RPMI7951 (cell line): ENCODE data around the gene STIM2. TPM values are rescaled to one million over a fixed set of nuclear protein-coding genes. Genes with fewer than 3 reads are reported as not detected.

Experiments used
- DNase-seq: peaks from one replicate; pipeline ENCODE4 v3.0.0-alpha.2; 2012; ENCODE audit warnings: low read depth
- total RNA-seq: library from RNA; depleted of rRNA; stranded (reverse); fragments of >200 nt; shearing (Covaris generic); gene quantifications from 2 replicates; pipeline ENCODE4 v1.2.3, GENCODE V29; 2014

The STIM2 gene
- total RNA-seq, 1 experiment from 2014 or later, result 22.5 TPM

- DNase-seq, result no peak
Observed at GRCh38 chr4:26900765-26901164, 40.1 kb downstream of the STIM2 start.

DNA sequence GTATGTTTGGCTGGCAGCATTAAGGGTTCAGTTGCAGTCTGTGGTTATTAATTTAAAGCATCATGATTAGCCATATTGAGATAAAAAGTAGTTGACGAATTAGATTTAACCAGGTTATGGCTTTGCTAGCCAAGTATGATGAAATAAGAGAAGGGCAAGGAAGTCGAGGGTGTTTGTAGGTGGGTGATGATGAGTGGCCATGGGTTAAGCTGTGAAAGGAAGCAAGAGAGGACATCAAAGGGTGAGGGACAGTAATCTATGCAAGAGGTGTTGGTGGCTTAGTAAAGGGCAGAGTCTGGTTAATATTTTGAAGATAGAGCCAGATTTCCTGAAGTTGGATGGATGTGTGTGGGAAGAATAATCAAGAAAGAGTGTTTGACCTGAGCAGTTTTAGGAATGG is 44.5 kb downstream of the STIM2 start:
- no peak for DNase-seq

DNA sequence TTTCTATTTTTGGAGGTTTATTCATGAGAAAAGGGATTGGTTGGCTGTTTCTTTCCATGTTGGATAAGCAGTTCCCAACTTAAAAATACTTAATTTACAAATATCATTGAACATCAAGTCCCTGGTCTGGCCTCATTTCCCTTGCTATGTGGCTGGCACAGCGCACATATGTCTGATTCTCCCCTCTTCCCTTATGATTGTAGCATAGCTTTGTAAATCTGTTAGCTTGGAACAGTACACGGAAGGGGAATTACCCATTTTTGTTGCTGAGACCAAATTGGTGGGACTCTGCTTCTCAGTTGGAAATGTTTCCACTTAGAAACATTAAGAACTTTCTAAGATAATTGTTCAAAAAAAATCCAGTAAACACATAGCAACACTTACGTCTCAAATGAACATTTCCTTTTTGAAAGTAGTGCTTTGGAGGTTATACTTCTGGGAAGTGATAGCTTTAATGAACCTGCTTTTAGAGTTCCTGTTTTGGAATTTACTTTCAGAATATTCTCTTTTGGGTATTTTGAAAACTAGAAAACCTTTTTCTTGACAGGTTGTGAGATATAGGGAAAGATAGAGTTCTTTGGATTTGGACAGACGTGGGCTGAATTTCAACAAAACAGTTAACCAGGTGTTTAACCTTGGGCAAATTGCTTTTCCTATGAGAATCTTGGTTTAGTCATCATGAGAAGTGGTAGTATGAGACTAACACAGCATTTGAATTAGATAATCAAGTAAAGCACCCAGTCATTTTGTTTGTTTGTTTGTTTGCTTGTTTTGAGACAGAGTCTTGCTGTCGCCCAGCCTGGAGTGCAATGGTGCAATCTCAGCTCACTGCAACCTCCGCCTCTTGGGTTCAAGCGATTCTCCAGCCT is 47.3 kb downstream of the STIM2 start:
- no peak for DNase-seq

DNA sequence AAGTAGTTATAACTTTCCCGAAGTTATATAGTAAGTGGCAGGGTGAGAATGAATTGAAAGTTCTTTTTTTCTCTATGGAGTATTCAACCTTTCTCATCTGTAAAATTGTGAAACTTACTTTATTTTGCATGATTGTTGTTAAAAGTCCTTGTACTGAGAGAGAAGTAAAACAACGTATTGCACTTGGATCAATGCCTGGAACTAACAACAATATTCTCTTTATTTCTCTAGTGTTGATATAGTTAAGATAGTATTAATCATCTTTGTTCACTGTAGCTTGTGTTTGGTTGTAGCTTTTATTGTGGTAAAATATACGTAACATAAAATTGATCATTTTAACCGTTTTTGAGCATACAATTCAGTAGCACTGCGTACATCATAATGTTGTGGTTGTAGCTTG is 48.7 kb downstream of the STIM2 start:
- no peak for DNase-seq

DNA sequence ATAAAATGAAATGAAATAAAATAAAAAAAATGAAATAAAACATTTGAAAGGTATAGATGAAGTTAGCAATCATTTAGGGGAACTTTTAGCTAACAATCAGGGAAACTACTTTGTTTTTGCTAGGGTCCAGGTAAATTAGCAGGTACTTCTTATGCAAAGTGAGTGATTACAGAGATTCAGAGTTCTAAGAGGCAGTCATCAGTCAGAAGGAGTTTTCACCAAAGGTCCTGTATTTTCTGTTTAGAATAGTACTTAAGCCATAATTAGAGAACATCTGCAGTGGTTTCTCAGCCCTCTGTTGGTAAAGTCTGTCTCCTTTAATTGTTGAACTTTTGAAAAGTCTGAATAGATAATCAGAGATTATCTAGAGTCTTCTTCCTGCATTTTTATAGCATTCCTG is 50.6 kb downstream of the STIM2 start:
- DNase-seq, result no peak

GRCh38 chr4:26912069-26912468 is 51.4 kb downstream of the STIM2 start:
- DNase-seq, result no peak

- peak; percentile 10 for DNase-seq
Observed at GRCh38 chr4:26912810-26913209, 52.2 kb downstream of the STIM2 start.

DNA sequence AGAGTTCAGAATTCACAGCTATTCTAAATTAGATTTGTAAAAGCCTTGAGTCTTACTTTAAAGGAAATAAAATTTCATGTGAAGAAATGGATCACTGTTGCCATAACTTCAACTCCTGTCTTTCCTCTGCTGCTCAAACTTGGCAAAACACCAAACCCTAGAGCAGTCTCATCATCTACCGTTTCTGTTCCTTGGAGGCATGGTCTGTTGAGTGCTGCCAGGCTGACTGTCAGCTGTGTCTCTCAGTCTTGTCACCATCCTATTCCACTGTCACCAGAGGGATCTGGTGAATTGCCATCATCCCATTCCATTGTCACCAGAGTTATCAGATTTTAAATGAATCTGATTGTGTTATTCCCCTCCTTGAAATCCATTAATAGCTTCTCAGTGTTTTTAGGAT is 55.6 kb downstream of the STIM2 start:
- peak; percentile 29 for DNase-seq

GRCh38 chr4:26930964-26931363 is 70.3 kb downstream of the STIM2 start:
- peak; percentile 9 for DNase-seq

GRCh38 chr4:26931451-26931850 is 70.8 kb downstream of the STIM2 start:
- no peak for DNase-seq

DNA sequence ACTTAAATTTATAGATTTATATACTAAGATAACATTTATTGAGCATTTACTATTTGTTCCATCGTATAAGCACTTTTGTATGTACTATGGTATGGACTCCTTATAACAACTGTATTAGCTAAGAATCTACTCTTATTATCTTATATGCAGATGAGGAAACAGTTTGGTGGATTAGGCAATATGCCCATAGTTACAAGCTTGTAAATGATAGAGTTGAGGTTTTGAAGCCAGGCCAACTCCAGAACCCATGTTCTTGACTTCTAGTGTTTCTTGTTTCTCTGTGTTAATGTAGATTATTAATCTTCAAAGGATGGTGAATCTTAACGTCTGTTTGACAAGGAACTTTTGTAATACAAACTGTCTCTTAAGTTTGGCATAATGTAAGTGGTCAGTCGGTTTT is 71.3 kb downstream of the STIM2 start:
- DNase-seq, result no peak

- DNase-seq, result no peak
Observed at GRCh38 chr4:26935397-26935796, 74.8 kb downstream of the STIM2 start.

GRCh38 chr4:26936284-26937065 is 75.8 kb downstream of the STIM2 start:
- DNase-seq, result peak; percentile 47

GRCh38 chr4:26937139-26937538 is 76.5 kb downstream of the STIM2 start:
- DNase-seq, result no peak

DNA sequence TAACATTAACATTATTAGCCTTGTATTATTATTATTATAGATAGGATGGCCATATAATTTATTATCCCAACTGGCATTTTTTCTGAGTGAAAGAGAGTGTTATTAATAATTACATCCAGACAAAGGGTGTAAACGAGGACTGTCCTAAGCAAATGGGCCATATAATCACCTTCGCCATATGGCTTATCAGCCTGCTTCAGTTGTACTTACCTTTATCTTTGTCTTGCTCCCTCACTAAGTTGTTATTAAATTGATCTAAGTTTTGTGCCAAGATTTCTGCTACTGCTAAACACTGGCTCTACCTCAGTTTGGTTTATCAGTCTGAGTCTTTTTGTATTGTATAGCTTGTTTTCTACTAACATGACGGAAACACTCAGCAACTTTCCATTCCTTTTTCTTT is 76.9 kb downstream of the STIM2 start:
- DNase-seq, result no peak

GRCh38 chr4:26938516-26938915 is 77.9 kb downstream of the STIM2 start:
- no peak for DNase-seq

- no peak for DNase-seq
Observed at GRCh38 chr4:26941951-26942350, 81.3 kb downstream of the STIM2 start.

GRCh38 chr4:26942871-26943270 is 82.2 kb downstream of the STIM2 start:
- DNase-seq, result no peak

DNA sequence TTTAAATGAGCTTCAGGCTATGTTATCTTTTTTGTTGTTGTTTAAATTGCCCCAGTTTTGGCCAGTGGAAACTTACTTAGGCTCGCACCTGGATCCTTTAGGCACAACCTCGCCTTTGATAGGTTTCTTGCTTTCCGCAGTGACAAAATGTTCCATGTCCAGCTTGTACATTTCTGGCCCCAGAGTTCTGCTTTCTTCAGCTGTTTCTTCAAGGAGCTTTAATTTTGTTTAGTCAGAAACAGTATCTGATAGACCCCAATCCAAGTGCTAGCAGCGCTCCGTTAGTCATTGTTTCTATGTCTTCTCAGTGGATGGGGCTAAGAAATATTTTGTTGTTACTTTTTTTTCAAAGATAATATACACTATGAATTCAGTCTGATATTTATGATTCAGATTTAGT is 82.8 kb downstream of the STIM2 start:
- no peak for DNase-seq

DNA sequence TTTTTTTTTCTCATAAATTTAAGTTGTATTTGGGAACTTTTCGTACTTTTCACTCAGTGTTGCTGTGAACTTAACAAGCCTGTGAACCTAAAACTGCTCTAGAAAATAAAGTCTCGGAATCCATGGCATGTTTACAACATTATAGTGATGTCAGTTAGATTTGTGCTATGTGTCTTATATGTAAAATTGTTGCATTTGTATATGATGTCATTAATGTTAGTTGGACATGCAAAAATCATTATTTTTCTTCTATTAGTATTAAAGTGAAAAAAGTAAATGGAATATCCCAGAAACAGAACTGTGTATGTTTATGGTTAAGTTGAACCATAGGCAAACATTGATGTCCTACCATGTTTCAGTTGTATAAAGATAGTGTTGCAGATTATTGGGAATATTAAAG is 85.2 kb downstream of the STIM2 start:
- DNase-seq, result no peak

DNA sequence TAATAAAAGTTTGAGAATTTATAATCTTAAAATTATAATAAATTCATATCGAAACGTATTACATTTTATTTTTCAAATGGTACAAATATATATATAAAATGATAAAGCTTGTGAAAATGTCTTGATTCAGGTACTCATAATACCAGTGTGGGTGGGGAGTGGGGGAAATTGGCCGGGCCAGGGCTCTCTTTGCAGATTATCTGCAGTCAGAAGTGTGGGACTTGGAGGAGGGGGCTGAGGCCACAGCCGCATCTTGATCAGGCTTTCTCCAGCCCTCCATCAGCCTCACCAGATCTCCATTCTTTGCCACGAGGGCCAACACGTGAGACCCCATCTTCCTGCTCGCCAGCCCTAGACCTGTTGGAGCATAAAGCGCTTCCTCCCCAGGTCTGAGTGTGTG is 86.7 kb downstream of the STIM2 start:
- DNase-seq, result no peak

GRCh38 chr4:26950446-26950845 is 89.8 kb downstream of the STIM2 start:
- no peak for DNase-seq

DNA sequence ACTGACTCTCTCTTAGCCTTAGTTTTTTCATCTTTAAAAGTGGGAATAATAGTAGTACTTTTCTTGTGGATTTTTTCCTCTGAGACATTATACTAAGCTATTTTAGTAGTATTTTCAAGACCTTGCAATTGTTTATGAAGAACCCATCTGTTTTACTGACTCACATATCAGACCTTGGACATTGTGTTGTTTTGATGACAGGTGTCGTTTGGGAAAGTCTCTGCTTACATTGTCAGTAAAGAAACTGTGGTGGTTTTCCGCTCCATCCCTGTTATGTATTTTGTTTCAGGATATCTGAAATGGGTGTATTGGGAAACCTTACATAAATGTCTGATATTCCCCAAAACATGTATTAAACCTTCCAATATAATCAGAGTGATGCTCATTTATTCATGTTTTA is 92.2 kb downstream of the STIM2 start:
- no peak for DNase-seq
